Measurements from ENCODE around the gene DUOXA1.
A peak's percentile ranks its signal among the peaks of the same experiment; 100 is the strongest.

Gene DUOXA1

GRCh38 chr15:45133561-45133920, 3.9 kb upstream of the DUOXA1 start:
- DNase-seq (ENCODE audit: low read depth in 1 of 2, low spot score in 1 of 2): no peak

DNA sequence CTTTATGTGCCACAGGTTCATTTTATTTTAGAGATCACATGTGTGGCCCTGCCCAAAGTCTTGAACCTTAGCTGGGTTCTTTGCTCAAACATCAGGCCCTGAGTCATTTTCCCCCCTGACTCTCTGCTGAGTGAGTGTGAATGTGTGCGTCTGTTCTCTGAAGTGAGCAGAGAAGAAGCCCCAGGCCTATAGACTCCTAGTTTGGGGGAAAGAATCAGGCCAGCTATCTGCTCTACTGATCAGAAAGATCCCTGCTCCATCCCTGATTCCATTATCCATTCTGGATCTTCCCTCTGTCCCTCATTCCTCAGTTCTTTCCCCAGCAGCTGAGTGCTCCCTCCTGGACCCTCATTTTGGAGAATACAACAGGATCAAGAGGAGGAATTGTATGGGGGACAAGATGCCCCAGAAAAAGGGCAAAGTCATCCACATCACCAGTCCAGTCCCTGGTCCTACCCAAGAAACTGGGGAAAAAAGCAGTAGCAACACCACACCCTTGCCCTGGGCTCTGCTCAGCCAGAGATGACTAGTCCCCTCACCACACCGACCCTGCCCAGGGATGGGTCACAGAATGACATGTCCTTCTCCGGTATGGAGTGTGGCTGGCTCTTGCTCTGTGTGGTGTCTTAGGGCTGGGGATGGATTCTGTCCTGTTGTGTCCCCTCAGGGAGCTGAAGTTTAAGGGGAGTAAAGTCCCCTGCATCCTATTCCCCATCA, 3.3 kb upstream of the DUOXA1 start:
- DNase-seq (ENCODE audit: low read depth in 1 of 2, low spot score in 1 of 2): no peak

- DNase-seq (ENCODE audit: low read depth in 1 of 2, low spot score in 1 of 2): no peak
Measured at GRCh38 chr15:45131510-45131909, 1.8 kb upstream of the DUOXA1 start.

- DNase-seq (ENCODE audit: low read depth in 1 of 2, low spot score in 1 of 2): no peak
Measured at GRCh38 chr15:45130291-45131000, 767 bp upstream of the DUOXA1 start.

DNA sequence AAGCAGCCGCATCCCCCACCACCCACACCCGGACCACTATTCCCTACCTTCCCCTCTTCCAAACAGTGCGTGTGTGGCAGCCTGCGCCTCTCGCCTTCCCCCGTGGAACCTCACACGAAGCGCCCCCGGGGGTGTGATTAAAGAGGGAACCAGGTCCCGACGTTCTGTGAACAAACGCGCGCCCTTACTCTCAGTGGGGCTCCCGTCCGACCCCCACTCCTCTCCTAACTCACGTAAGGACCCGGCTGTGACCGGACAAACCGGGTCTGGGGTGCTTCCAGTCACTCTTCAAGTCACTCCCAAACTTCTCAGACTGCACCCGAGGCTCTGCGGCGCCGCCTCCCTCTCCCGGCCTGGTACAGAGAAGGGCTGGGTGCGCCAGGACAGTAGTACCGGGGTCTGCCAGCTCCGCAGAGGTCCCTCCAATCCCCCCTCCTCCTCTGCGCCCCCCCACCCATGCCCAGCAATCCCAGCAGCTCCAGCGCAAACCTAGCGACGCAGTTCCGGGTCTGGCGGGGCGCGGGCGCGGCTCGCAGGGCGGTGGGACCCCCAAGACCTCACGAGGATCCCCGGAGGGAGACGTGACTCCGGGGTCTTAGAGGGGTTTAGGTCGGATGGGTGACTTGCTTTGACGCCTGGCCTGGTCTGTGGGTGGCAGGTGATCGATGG, 574 bp downstream of the DUOXA1 start:
- no peak for DNase-seq (ENCODE audit: low read depth in 1 of 2, low spot score in 1 of 2)

DNA sequence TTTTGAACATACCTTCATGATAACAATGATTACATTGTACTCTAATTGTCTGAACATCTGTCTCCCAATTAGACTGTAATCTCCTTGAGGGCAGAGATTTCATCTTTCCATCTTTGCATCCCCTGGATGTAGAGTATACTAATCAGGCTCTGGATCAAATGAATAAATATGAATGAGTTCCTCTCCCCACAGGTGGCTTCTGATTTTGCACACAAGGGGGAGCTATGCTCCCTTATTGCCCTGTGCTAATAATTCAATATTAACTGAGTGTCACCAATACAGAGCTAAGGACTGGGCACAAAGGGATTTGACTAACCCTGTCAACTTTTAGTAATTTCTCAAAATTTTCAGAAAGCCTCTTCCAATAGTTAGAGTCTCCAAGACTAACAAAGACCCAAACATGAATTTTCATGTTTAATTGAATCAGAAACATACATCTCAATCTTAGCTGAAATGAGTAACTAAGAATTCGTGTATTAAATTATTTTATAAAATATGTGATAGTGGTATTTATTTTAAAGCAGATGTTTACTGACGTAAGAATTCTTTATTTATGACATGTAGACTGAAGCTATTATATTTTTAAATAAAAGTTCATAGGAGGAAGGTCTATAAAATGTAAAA, 3.0 kb downstream of the DUOXA1 start:
- no peak for DNase-seq (ENCODE audit: low read depth in 1 of 2, low spot score in 1 of 2)

DNA sequence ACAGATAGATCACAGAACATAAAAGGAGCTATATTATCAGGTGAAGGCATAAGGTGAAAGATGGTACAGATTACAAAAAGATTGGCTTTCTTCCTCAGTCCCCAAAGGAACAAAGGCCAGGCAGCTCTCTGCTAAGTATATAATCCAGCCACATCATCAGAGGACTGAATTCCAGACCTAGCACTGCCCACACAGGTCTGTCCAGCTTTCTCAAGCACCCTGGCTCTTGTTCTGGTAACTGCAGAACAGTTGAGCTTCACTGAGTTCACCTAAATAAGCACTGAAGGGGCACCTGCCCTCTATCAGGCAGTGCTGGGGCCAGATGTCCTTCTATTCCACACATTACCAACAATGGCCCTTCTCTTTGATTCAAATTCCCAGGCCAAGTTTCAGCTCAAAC, 6.3 kb downstream of the DUOXA1 start:
- no peak for DNase-seq (ENCODE audit: low read depth in 1 of 2, low spot score in 1 of 2)

- DNase-seq (ENCODE audit: low read depth in 1 of 2, low spot score in 1 of 2): no peak
Measured at GRCh38 chr15:45122719-45123118, 7.0 kb downstream of the DUOXA1 start.

GRCh38 chr15:45121706-45122417, 7.8 kb downstream of the DUOXA1 start:
- no peak for DNase-seq (ENCODE audit: low read depth in 1 of 2, low spot score in 1 of 2)

- no peak for DNase-seq (ENCODE audit: low read depth in 1 of 2, low spot score in 1 of 2)
Measured at GRCh38 chr15:45121020-45121419, 8.7 kb downstream of the DUOXA1 start.

- DNase-seq (ENCODE audit: low read depth in 1 of 2, low spot score in 1 of 2): no peak
Measured at GRCh38 chr15:45120081-45120972, 9.4 kb downstream of the DUOXA1 start.

- DNase-seq (ENCODE audit: low read depth in 1 of 2, low spot score in 1 of 2): no peak
Measured at GRCh38 chr15:45118996-45119395, 10.7 kb downstream of the DUOXA1 start.

DNA sequence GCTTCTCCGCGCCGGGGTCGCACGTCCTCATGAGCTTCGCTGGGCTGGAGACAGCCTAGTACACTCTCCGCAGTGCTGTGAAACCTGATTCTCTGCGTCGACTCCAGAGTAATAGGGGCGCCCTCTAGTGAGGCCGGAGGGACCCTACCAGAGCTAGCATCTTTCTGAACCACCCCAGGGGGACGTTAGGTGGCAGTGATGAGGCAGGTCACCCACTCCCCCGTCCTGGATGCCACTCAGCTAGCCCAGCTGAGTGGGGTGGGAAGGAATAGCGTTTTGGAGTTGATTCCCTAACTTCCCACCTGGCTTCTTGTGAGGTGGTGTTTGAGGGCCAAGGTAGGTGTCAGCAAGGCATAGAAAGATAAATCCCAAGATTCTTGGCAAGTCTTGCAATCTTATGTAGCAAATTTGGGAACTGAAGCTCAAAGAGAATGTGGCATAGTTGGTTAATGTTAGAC, 11.5 kb downstream of the DUOXA1 start:
- DNase-seq (ENCODE audit: low read depth in 1 of 2, low spot score in 1 of 2): peak; percentile 62 to 70

GRCh38 chr15:45117308-45118130, 12.2 kb downstream of the DUOXA1 start:
- no peak for DNase-seq (ENCODE audit: low read depth in 1 of 2, low spot score in 1 of 2)

- DNase-seq (ENCODE audit: low read depth in 1 of 2, low spot score in 1 of 2): no peak
Measured at GRCh38 chr15:45116482-45117307, 13.0 kb downstream of the DUOXA1 start.

DNA sequence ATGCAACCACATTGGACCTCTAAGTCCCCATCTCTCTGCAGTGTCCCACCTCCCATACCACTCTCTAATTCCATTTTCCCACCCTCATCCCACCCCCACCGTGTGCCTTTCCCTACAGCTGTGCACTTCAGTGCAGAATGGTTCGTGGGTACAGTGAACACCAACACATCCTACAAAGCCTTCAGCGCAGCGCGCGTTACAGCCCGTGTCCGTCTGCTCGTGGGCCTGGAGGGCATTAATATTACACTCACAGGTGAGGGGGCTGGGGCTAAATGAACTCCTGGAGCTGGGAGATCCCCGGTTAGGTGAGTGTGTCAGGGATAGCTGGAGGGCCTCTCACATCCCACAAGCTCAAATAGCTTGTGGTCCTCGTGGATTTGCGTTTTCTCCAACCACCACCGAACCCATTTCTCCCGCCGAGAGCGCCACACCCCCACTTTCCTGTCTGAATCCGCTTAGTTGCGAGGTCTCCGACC, 13.6 kb downstream of the DUOXA1 start:
- DNase-seq (ENCODE audit: low read depth in 1 of 2, low spot score in 1 of 2): no peak

- DNase-seq (ENCODE audit: low read depth in 1 of 2, low spot score in 1 of 2): no peak
Measured at GRCh38 chr15:45115312-45115820, 14.3 kb downstream of the DUOXA1 start.

DNA sequence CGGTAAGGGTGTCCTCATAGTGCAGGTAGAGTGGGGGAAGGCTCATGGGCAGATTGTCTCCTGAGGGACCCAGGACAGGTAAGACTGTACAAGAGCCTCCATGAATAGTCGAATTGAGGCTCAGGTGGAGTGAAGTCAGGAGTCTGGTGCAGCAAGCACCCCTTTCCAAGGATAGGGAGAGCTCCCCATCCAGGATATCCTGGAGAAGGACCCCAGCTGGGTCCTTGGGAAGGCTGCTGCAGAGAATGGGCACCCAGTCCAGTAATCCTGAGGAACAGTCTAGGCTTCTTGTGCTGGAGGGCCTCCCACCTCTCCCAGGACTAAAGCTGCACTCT, 15.0 kb downstream of the DUOXA1 start:
- no peak for DNase-seq (ENCODE audit: low read depth in 1 of 2, low spot score in 1 of 2)

Data from stimulated activated CD4-positive, alpha-beta T cell treated with anti-CD3 and anti-CD28 coated beads, Interleukin-15, amount 100 ng/mL, for 1 hour (primary cell).